Hematopoietic multipotent progenitor cell (in vitro differentiated cells): ENCODE data around the gene KMT5C. TPM values are rescaled to one million over a fixed set of nuclear protein-coding genes. Genes with fewer than 3 reads are reported as not detected.

Source experiments
- DNase-seq, 3 donors: peaks; one replicate each; pipeline ENCODE4 v3.0.0-alpha.2; 2011 to 2015; ENCODE audit warnings: low read depth in 2 of 3, low spot score in 2 of 3
- total RNA-seq: library from RNA; depleted of rRNA; stranded (reverse); fragments of >200 nt; gene quantifications from one replicate; pipeline ENCODE4 v1.2.3, GENCODE V29; 2012

The KMT5C gene
- total RNA-seq, 1 donor = 22.4 TPM

DNA sequence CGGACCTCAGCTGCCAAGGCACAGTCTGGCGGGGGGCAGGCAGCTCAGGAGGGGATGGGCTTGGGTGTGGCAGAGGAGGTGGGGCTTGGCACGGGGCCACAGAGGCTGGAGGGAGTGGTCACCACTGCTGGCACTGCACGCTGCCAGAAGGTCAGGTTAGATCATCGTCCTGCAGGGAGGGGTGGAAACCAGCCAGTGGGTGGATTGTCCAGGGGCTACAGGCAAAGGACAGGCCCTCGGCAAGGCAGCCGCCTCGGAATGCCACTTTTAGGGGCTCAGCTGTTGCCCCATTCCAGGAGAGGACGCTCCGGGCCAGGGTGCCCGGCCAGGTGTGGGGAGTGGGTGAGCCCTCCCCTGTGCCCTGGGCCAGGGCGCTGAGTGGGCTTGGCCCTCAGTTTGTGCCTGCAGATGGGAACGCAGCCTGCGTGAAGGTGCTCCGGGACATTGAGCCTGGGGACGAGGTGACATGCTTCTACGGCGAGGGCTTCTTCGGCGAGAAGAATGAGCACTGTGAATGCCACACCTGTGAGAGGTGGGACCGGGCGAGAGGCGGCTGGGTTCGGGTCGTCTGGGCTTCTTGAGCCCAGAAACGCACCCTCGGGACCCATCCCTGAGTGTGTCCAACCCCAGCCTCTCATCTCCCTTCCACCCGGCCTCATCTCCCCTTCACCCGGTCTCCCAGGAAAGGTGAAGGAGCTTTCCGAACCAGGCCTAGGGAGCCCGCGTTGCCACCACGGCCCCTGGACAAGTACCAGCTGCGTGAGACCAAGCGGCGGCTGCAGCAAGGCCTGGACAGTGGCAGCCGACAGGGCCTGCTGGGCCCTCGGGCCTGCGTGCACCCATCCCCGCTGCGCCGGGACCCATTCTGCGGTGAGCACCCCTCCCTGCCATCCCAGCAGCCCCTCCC, 6.4 kb downstream of the KMT5C start:
- DNase-seq = no peak

DNA sequence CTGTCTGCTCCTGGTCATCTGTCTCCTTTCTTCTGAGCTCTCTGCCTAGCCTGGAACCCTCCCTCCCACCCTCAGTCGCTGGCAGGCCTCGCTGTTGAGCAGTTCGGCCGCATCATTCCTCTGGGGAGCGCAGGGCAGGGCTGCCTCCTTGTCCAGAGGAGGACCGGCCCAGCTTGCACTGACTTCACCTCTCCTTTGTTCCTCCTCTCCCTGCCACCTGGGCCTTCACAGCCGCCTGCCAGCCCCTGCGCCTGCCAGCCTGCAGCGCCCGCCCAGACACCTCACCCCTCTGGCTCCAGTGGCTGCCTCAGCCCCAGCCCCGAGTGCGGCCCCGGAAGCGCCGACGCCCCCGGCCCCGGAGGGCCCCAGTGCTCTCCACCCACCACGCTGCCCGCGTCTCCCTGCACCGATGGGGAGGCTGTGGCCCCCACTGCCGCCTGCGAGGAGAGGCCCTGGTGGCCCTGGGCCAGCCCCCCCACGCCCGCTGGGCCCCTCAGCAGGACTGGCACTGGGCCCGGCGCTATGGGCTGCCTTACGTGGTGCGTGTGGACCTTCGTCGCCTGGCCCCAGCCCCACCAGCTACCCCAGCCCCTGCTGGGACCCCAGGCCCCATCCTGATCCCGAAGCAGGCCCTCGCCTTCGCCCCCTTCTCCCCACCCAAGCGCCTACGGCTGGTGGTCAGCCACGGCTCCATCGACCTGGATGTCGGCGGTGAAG, 7.2 kb downstream of the KMT5C start:
- no peak for DNase-seq

GRCh38 chr19:55347442-55348009, 7.8 kb downstream of the KMT5C start:
- no peak for DNase-seq

- no peak for DNase-seq
Measured at GRCh38 chr19:55348317-55349034, 8.8 kb downstream of the KMT5C start.

- no peak for DNase-seq
Measured at GRCh38 chr19:55350620-55351315, 11.1 kb downstream of the KMT5C start.

DNA sequence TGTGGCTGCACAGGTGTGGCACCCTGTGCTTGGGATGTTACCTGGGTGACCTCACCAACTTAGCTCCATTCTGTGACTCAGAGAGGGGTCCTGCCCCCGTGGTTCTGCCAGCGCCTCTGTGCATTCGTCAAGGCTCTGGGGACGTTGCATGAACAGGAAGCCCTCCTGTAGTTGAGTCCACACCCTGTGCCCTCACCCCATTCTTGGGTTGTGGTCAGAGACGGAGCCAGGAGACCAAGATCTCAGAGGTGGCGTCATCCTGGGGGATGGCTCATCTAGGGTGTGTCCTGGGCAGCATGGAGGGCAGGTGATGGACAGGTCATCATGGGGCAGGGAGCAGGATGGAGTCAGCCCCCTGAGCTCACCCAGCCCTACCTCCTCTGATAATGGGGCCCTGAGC, 12.4 kb downstream of the KMT5C start:
- DNase-seq = no peak

- no peak for DNase-seq
Measured at GRCh38 chr19:55352549-55353145, 13.0 kb downstream of the KMT5C start.

DNA sequence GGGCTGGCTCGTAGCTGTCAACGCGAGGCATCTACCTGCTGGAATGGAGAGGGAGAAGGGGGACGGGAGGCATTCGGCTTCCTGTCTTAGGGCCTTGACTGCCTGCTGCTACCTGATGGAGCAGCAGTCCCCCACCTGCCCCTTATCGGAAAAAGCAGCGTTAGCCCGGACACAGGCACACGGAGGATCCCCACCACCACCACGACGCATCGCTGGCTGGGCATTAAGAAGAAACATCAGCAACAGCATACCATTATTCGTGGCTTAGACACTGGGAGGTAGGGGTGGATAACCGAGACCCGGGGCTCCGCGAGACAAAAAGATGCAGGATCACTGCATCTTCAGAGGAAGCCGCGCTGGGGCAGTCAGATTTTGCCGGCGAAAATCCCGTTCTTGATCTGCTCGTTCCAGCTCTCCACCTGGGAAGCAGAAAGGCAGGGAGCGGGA, 13.7 kb downstream of the KMT5C start:
- no peak for DNase-seq

DNA sequence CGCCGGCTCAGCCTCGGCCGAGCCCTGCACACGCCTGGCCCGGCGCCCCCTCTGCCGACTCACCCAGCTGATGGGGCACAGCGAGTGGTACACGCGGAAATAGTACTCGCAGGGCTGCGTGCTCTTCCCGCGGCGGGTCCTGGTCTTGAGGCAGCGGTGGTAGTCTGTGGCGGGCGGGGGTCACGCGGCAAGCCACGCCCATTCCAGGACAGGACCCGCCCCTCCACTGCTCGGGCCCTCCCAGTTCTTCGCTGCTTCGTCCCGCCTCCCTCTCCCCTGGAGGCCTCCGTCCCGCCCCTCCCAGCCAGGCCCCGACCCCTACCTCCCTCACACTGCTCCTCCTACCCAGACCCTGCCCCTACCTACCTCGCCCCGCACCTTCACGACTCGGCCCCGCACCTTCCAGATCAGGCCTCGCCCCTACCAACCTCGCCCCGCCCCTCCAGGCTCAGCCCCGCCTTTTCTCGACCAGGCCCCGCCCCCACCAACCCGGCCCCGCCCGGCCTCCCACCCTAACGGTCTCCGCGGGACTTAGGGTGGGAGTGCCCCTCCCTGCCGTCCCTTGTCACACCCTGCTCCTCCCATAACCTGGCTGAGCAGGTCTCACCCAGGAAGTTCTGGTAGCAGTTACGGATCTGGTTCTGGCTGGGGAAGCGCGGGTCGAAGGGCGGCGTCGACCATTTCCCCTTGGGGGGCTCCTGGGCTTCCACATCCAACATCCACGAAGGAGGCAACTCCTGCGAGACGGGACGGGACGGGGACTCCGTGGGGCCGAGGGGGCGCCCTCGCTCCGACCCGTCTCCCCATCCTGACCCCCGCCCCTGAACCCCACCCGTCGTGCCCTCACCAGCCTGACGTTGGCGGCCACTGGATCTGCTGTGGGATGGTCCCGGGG, 14.4 kb downstream of the KMT5C start:
- DNase-seq = peak; percentile 52 to 68 (median 63)

- DNase-seq = peak in 1 of 3 donors; percentile 25
Measured at GRCh38 chr19:55354698-55355212, 15.1 kb downstream of the KMT5C start, which contains the start of gene COX6B2. Gene COX6B2, minus strand, starts transcription at chr19:55354719. Its CDS starts 198 bp downstream, at chr19:55354521.

- peak in 2 of 3 donors; percentile 20 to 39 for DNase-seq
Measured at GRCh38 chr19:55355213-55355821, 15.6 kb downstream of the KMT5C start.

DNA sequence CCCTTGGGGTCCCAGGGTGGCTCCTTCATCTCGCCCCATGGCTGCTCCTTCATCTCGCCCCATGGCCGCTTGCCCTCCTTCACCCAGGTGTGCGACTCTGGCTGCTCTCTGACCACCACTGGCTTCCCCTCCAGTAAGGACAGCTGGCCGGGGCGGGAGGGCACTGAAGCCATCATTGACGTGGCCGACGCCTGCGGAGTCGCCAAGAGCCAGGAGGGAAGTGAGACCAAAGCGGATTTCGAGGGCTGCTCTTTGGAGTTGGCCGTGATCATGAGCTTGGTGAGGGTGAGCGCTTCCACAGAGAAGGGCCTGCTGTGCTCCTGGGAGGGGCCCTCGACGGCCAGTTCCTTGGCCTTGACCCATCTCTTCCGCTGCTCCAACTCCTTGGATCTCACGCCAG, 18.8 kb downstream of the KMT5C start:
- no peak for DNase-seq

DNA sequence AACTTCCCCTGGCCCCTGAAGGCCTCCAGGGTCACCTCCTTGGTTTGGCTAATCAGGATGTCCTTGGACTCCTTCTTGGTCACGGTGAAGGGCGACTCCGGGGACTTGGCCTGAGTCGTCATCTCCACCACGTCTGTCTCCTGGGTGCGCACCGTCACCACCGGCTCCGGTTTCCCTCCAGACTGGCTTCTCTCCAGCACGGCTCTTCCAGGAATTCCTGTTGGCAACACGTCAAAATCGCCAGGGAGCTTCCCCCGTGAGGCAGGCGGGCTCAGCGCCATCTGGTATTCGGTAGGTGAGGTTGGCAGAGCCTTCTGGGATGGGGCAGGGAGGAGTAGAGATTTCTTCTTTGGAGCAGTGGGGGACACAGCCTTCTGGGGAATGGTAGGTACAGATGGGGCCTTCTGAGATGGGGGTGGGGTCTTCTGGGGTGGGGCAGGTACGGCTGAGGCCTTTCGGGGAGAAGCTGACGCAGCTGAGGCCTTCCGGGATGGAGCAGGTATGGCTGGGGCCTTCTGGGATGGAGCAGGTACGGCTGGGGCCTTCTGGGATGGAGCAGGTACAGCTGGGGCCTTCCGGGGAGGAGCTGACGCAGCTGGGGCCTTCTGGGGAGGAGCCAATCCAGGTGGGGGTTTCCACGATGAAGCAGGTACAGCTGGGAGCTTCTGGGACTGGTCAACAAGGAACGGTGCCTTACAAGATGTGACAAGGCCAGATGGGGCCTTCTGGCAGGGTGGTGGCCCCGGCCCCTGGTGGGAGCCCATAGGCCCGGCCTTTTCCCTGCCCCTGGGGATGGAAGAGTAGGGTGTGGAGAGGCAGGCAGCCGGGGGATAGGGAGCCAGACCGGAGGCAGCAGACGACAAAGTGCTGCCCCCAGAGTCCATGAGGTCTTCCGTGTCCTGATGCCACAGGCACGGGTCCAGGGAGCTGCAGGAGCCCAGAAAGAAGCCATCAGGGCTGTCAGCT, 19.6 kb downstream of the KMT5C start:
- DNase-seq = no peak

- DNase-seq = no peak
Measured at GRCh38 chr19:55360902-55361301, 21.2 kb downstream of the KMT5C start.

- DNase-seq = no peak
Measured at GRCh38 chr19:55362174-55362989, 22.7 kb downstream of the KMT5C start.
